ENCODE results near the gene ANKS4B. TPM values are rescaled to one million over a fixed set of nuclear protein-coding genes. Genes with fewer than 3 reads are reported as not detected.
A peak's percentile ranks its signal among the peaks of the same experiment; 100 is the strongest.
"Not testable (repeated sequence)": the region's sequence is repeated elsewhere in the genome, so short reads cannot be mapped to it uniquely, and the experiment has no call there.

ANKS4B gene
- total and polyA plus RNA-seq, 8 donors: 0.23 to 9.0 (median 0.61) TPM; not detected in 3

GRCh38 chr16:21236831-21237230 lies 3.3 kb downstream of the ANKS4B start:
- no peak overlapping the region for H3K27ac ChIP-seq
- 70 to 87% (median 81%) methylated on average over 5 of the region's 5 CpGs for WGBS, 5 donors
- H3K9me3 ChIP-seq: no peaks in the 10 kb centered on the region
- no peak for DNase-seq
- TF ChIP-seq POLR2AphosphoS5 (IDR thresholded peaks at IDR 0.05) (no peak), EP300 (IDR thresholded peaks at IDR 0.05) (no peak), POLR2A (IDR thresholded peaks at IDR 0.05) (no peak), CTCF (IDR thresholded peaks at IDR 0.05) (no peak)
- no peaks in the 10 kb centered on the region for H3K27me3 ChIP-seq
- no peaks in the 10 kb centered on the region for H3K36me3 ChIP-seq
- intact Hi-C loops (cut with DNase I; ENCODE audit: low total_unique reads): no loop called here
- H3K4me3 ChIP-seq: no peak overlapping the region
- no peaks in the 10 kb centered on the region for H3K4me1 ChIP-seq

- Histone ChIP-seq H3K36me3 (no peaks in the 10 kb centered on the region), H3K4me1 (no peaks in the 10 kb centered on the region), H3K27me3 (peaks cover 0 to 4% (median 0%) of the 10 kb centered on the region in 3 donors), H3K27ac (no peak overlapping the region), H3K9me3 (no peaks in the 10 kb centered on the region), H3K4me3 (no peak overlapping the region)
- TF ChIP-seq POLR2A (IDR thresholded peaks at IDR 0.05): no peak
- TF ChIP-seq CTCF (IDR thresholded peaks at IDR 0.05): no peak
- TF ChIP-seq POLR2AphosphoS5 (IDR thresholded peaks at IDR 0.05): no peak
- TF ChIP-seq EP300 (IDR thresholded peaks at IDR 0.05): no peak
- peak in 1 of 2 donors; percentile 11 for DNase-seq
- intact Hi-C loops (cut with DNase I; ENCODE audit: low total_unique reads): no loop called here
- 25 to 60% (median 51%) methylated on average over 4 of the region's 4 CpGs for WGBS, 5 donors
Measured at GRCh38 chr16:21239646-21240045, 6.1 kb downstream of the ANKS4B start.

GRCh38 chr16:21242756-21243155 lies 9.3 kb downstream of the ANKS4B start:
- Histone ChIP-seq H3K27ac (no peak overlapping the region), H3K27me3 (peaks cover 0 to 4% (median 0%) of the 10 kb centered on the region in 3 donors), H3K4me1 (no peaks in the 10 kb centered on the region), H3K4me3 (no peak overlapping the region), H3K9me3 (no peaks in the 10 kb centered on the region), H3K36me3 (no peaks in the 10 kb centered on the region)
- 15 to 27% (median 18%) methylated on average over 2 of the region's 2 CpGs for WGBS, 5 donors
- DNase-seq: no peak
- no peak for TF ChIP-seq POLR2A (IDR thresholded peaks at IDR 0.05)
- TF ChIP-seq POLR2AphosphoS5 (IDR thresholded peaks at IDR 0.05): no peak
- TF ChIP-seq EP300 (IDR thresholded peaks at IDR 0.05): no peak
- no peak for TF ChIP-seq CTCF (IDR thresholded peaks at IDR 0.05)
- intact Hi-C loops (cut with DNase I; ENCODE audit: low total_unique reads): no loop called here

GRCh38 chr16:21244518-21245215 lies 11.2 kb downstream of the ANKS4B start:
- WGBS, 5 donors: 52 to 65% (median 61%) methylated on average over 7 of the region's 7 CpGs
- intact Hi-C loops (cut with DNase I; ENCODE audit: low total_unique reads): no loop called here
- no peak overlapping the region for H3K4me3 ChIP-seq

GRCh38 chr16:21248179-21248578 lies 14.7 kb downstream of the ANKS4B start:
- H3K4me1 ChIP-seq; intact Hi-C loops (cut with DNase I; ENCODE audit: low total_unique reads); H3K4me3 ChIP-seq; H3K27me3 ChIP-seq; DNase-seq; H3K36me3 ChIP-seq; H3K9me3 ChIP-seq; H3K27ac ChIP-seq: not testable (repeated sequence)
- 78 to 96% (median 92%) methylated on average over 4 of the region's 4 CpGs for WGBS, 5 donors

More at GRCh38 chr16:21244518-21245215, 11.2 kb downstream of the ANKS4B start:
- no peaks in the 10 kb centered on the region for H3K9me3 ChIP-seq
- H3K4me1 ChIP-seq: no peaks in the 10 kb centered on the region
- TF ChIP-seq POLR2A (IDR thresholded peaks at IDR 0.05) (no peak), POLR2AphosphoS5 (IDR thresholded peaks at IDR 0.05) (no peak), EP300 (IDR thresholded peaks at IDR 0.05) (no peak), CTCF (IDR thresholded peaks at IDR 0.05) (no peak)
- no peaks in the 10 kb centered on the region for H3K36me3 ChIP-seq
- peaks cover 0 to 4% (median 0%) of the 10 kb centered on the region in 3 donors for H3K27me3 ChIP-seq
- no peak for DNase-seq
- no peak overlapping the region for H3K27ac ChIP-seq

Data from stomach (tissue), 9 donors.